ENCODE data around the gene PCDH1. TPM values are rescaled to one million over a fixed set of nuclear protein-coding genes. Genes with fewer than 3 reads are reported as not detected.
"Not testable (repeated sequence)": the region's sequence is repeated elsewhere in the genome, so short reads cannot be mapped to it uniquely, and the experiment has no call there.

PCDH1 gene
- total RNA-seq, 1 donor from 2014 or later: 66.6 TPM

GRCh38 chr5:141898448-141899049 is 20.3 kb upstream of the PCDH1 start:
- intact Hi-C loops (cut with DNase I): no loop called here
- no peaks in the 10 kb centered on the region for H3K27me3 ChIP-seq
- no peak overlapping the region for H3K27ac ChIP-seq
- peak; percentile 60 for ATAC-seq
- no peak overlapping the region for H3K4me3 ChIP-seq
- no peaks in the 10 kb centered on the region for H3K9me3 ChIP-seq
- TF ChIP-seq, protein P1, sequence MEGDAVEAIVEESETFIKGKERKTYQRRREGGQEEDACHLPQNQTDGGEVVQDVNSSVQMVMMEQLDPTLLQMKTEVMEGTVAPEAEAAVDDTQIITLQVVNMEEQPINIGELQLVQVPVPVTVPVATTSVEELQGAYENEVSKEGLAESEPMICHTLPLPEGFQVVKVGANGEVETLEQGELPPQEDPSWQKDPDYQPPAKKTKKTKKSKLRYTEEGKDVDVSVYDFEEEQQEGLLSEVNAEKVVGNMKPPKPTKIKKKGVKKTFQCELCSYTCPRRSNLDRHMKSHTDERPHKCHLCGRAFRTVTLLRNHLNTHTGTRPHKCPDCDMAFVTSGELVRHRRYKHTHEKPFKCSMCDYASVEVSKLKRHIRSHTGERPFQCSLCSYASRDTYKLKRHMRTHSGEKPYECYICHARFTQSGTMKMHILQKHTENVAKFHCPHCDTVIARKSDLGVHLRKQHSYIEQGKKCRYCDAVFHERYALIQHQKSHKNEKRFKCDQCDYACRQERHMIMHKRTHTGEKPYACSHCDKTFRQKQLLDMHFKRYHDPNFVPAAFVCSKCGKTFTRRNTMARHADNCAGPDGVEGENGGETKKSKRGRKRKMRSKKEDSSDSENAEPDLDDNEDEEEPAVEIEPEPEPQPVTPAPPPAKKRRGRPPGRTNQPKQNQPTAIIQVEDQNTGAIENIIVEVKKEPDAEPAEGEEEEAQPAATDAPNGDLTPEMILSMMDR (IDR thresholded peaks at IDR 0.05): no peak
- DNase-seq: no peak
- H3K4me1 ChIP-seq: peaks cover 4% of the 10 kb centered on the region
- H3K36me3 ChIP-seq: no peaks in the 10 kb centered on the region

GRCh38 chr5:141897425-141897824 is 19.2 kb upstream of the PCDH1 start:
- DNase-seq (no peak), ATAC-seq (no peak)
- no peaks in the 10 kb centered on the region for H3K9me3 ChIP-seq
- H3K27me3 ChIP-seq: no peaks in the 10 kb centered on the region
- no peak overlapping the region for H3K4me3 ChIP-seq
- H3K27ac ChIP-seq: no peak overlapping the region
- H3K36me3 ChIP-seq: no peaks in the 10 kb centered on the region
- TF ChIP-seq, protein P1 (IDR thresholded peaks at IDR 0.05): no peak
- intact Hi-C loops (cut with DNase I): no loop called here
- peaks cover 4% of the 10 kb centered on the region for H3K4me1 ChIP-seq

- not testable (repeated sequence) for DNase-seq, H3K27me3 ChIP-seq
Observed at GRCh38 chr5:141890429-141890828, 12.2 kb upstream of the PCDH1 start.

GRCh38 chr5:141889282-141889871 is 11.2 kb upstream of the PCDH1 start:
- TF ChIP-seq, protein P1 (IDR thresholded peaks at IDR 0.05): peak; percentile 32
- no peaks in the 10 kb centered on the region for H3K9me3 ChIP-seq
- no peak overlapping the region for H3K27ac ChIP-seq
- no peak overlapping the region for H3K4me3 ChIP-seq
- no peaks in the 10 kb centered on the region for H3K36me3 ChIP-seq
- no peaks in the 10 kb centered on the region for H3K4me1 ChIP-seq
- no peak for ATAC-seq
- no peak for DNase-seq
- peaks cover 10% of the 10 kb centered on the region for H3K27me3 ChIP-seq
- intact Hi-C loops (cut with DNase I): no loop called here

More at GRCh38 chr5:141890429-141890828, 12.2 kb upstream of the PCDH1 start:
- H3K27ac ChIP-seq; H3K36me3 ChIP-seq; H3K4me3 ChIP-seq; H3K9me3 ChIP-seq; intact Hi-C loops (cut with DNase I); H3K4me1 ChIP-seq; ATAC-seq: not testable (repeated sequence)

DNA sequence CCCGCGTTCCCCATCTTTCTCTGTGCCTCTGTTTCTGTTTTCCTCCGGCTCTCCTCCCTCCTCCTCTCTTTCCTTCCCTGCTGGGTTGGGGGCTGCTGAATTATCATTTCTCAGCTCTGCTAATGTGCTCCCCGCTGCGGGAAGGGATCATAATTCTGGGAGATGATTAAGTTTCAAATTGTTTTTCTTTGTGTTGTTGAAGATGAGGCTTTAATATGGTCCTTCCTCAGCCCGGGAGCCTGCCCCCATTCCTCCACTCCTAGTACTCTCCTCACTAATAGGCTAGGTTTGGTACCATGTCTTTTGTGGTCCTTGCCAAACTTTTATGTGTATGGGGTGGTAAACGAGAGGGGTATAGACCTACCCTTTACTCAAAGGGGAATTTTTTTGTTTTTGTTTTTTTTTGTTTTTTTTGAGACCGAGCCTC is 5.7 kb upstream of the PCDH1 start:
- TF ChIP-seq, protein P1 (IDR thresholded peaks at IDR 0.05): no peak
- DNase-seq (no peak), ATAC-seq (no peak)
- H3K4me3 ChIP-seq: no peak overlapping the region
- no peak overlapping the region for H3K27ac ChIP-seq
- intact Hi-C loops (cut with DNase I): loop anchor here (5.0 kb wide), 1 partner anchor 192 kb away; no protein-coding TSS in a partner anchor
- H3K36me3 ChIP-seq: no peaks in the 10 kb centered on the region
- H3K9me3 ChIP-seq: no peaks in the 10 kb centered on the region
- H3K4me1 ChIP-seq: peaks cover 9% of the 10 kb centered on the region
- H3K27me3 ChIP-seq: peaks cover 30% of the 10 kb centered on the region

DNA sequence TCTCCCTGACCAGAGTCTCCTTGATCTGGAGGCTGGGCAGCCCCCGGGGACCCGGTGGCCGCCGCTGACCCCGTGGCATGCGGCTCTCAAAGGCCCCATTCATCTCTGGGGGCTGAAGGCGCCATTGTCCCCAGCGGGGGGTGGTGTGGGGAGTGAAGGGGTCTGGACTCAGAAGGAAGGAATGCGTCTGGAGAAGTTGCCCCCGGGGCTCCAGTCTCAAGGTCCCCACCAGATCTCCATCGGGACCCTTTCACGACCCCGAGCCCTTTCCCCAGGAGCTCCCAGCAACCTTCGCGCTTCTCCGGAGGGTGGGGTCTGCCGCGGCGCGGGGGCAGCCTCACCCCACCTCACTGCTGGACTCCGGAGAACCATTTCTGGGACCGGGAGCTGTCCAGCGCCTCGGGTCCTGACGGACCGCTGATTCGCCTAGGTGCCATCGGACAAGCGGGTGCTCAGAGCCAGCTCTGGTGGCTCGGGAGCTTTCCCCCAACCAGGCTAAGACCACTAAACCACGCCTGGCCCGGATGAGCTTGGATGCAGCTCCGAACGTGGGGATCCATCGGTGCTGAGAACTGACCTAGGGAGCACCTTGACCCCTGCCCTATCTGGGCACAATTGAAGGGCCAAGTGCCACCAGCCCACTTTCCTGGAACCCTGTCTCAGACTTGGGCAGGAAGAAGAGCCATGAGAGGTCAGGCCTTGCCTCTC is 5.1 kb upstream of the PCDH1 start:
- no peak for ATAC-seq
- TF ChIP-seq, protein P1 (IDR thresholded peaks at IDR 0.05): no peak
- H3K27ac ChIP-seq: no peak overlapping the region
- H3K9me3 ChIP-seq: no peaks in the 10 kb centered on the region
- H3K36me3 ChIP-seq: no peaks in the 10 kb centered on the region
- H3K4me1 ChIP-seq: peaks cover 13% of the 10 kb centered on the region
- intact Hi-C loops (cut with DNase I): loop anchor here (5.0 kb wide), 1 partner anchor 191 kb away; no protein-coding TSS in a partner anchor
- no peak overlapping the region for H3K4me3 ChIP-seq
- DNase-seq: peak; percentile 75
- H3K27me3 ChIP-seq: peaks cover 30% of the 10 kb centered on the region

Data from upper lobe of right lung (tissue), 1 donor.